Ovary (tissue), 9 donors: ENCODE data around the gene RAB27B. TPM values are rescaled to one million over a fixed set of nuclear protein-coding genes. Genes with fewer than 3 reads are reported as not detected.

Source experiments
- DNase-seq, 5 donors: peaks; one replicate each; pipeline ENCODE4 v3.0.0-alpha.2; 2019 to 2020
- H3K27ac ChIP-seq, 2 donors: fragments of 200-600 bp; one replicate each; pipeline versions ENCODE4 v1.5.1 to v1.8.0; 2019 to 2022
- H3K27me3 ChIP-seq: fragments of 200-600 bp; one replicate; pipeline ENCODE4 v1.8.0; 2022
- H3K36me3 ChIP-seq: fragments of 200-600 bp; sonication (generic); one replicate; pipeline ENCODE4 v1.5.1; 2019
- H3K4me1 ChIP-seq: one replicate; pipeline ENCODE4 v1.8.1; 2013; ENCODE audit warnings: mild to moderate bottlenecking, moderate library complexity; ENCODE audit not compliant: insufficient read depth
- H3K4me3 ChIP-seq: fragments of 200-600 bp; sonication (generic); one replicate; pipeline ENCODE4 v1.5.1; 2017
- H3K9me3 ChIP-seq, 2 donors: fragments of 200-600 bp in 1 of 2; sonication (generic) in 1 of 2; one replicate each; pipeline versions ENCODE4 v1.5.1 to v1.8.1; 2013 to 2019; ENCODE audit warnings: mild to moderate bottlenecking in 1 of 2, moderate library complexity in 1 of 2
- EP300 ChIP-seq: sonication (generic); formaldehyde crosslinking; IDR thresholded peaks from one replicate; pipeline ENCODE4 v1.6.1; 2017; ENCODE audit warnings: antibody characterized with exemption
- POLR2A ChIP-seq: fragments of 450-650 bp; IDR thresholded peaks from one replicate; pipeline ENCODE4 v1.6.1; 2017; ENCODE audit warnings: antibody characterized with exemption, mild to moderate bottlenecking, moderate library complexity
- WGBS, 3 donors: extraction: QIAGEN DNeasy Blood & Tissue Kit in 1 of 3; methylation state at CpG; one replicate each; pipeline versions ENCODE4 v1.1.5 to v1.1.7; 2013 to 2017; 5-methylcytosine and 5-hydroxymethylcytosine counted together
- intact Hi-C, 4 donors: fragments of 100-400 bp; cut with DNase I; formaldehyde crosslinking; loops; one replicate each; pipeline versions ENCODE4 v1.11.0 to v1.15.1; 2022 to 2023
- polyA plus RNA-seq, 2 donors: library from polyadenylated mRNA; stranded (reverse); fragments of 200-250 nt in 1 of 2; fragments of 350-450 nt in 1 of 2; fragmentation: Illumina TruSeq in 1 of 2; extraction: RNeasy Lipid Tissue Mini Kit (QIAGEN cat#74804) in 1 of 2; gene quantifications; one replicate each; pipeline ENCODE4 v1.2.3, GENCODE V29; 2013 to 2014
- total RNA-seq, 7 donors: library from RNA; depleted of rRNA in 2 of 7; stranded (reverse); fragments of >200 nt in 2 of 7; fragmentation: NEBNext Ultra II Directional in 3 of 7; extraction: Animal tissue kit (Norgen Biotek cat#: 25700) in 3 of 7; gene quantifications; one replicate each; pipeline versions ENCODE4 v1.1.0 to v1.2.4, GENCODE V29; 2016 to 2023
- TF ChIP-seq, protein P1 (sequence below), 3 donors: fragments of 450-650 bp in 2 of 3; fragments of 200-600 bp in 1 of 3; IDR thresholded peaks; one replicate each; pipeline versions ENCODE4 v1.5.1 to v1.8.0; 2016 to 2022; ENCODE audit warnings: antibody characterized with exemption in 3 of 3, mild to moderate bottlenecking in 1 of 3
- donor health status: DM: no; HTN: no; CAD: no; lungs with moderate emphysema.
- donor health status: DM: no; HTN: no; CAD: no.
- donor health status: Bipolar disorder and iron deficiency.
- donor health status: DM: yes; HTN: yes; CAD: no.
- donor health status: DM: no; HTN: no; CAD: no.
- donor health status: DM: yes; HTN: yes; CAD: no.

The RAB27B gene
- total and polyA plus RNA-seq, 9 donors, result 0.05 to 3.9 (median 0.12) TPM

DNA sequence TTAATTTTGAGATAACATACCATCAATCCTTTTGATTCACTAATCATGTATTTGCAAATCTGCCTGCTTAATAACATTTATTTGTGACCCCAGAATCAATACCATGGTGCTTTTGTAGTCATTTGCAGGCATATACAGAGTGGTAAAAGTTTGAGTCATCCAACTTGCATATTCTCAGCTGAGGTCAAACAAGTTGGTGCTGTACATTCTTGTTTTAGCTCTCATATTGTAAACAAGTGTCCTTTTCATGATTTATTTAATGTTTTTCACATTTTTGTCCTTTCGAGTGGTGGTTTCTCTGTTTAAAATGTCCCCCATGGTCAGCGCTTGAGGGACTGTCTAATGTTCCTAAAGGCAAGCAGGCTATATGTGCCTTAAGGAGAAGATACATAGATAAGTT, 17.5 kb downstream of the RAB27B start:
- no peak for TF ChIP-seq EP300
- TF ChIP-seq POLR2A, result no peak
- TF ChIP-seq, protein P1, sequence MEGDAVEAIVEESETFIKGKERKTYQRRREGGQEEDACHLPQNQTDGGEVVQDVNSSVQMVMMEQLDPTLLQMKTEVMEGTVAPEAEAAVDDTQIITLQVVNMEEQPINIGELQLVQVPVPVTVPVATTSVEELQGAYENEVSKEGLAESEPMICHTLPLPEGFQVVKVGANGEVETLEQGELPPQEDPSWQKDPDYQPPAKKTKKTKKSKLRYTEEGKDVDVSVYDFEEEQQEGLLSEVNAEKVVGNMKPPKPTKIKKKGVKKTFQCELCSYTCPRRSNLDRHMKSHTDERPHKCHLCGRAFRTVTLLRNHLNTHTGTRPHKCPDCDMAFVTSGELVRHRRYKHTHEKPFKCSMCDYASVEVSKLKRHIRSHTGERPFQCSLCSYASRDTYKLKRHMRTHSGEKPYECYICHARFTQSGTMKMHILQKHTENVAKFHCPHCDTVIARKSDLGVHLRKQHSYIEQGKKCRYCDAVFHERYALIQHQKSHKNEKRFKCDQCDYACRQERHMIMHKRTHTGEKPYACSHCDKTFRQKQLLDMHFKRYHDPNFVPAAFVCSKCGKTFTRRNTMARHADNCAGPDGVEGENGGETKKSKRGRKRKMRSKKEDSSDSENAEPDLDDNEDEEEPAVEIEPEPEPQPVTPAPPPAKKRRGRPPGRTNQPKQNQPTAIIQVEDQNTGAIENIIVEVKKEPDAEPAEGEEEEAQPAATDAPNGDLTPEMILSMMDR (IDR thresholded peaks at IDR 0.05), result no peak
- 32 to 36% (median 35%) methylated on average over 2 of the region's 2 CpGs for WGBS, 3 donors
- Histone ChIP-seq H3K9me3 (no peaks in the 10 kb centered on the region), H3K4me3 (no peak overlapping the region), H3K36me3 (no peaks in the 10 kb centered on the region), H3K4me1 (no peaks in the 10 kb centered on the region), H3K27ac (no peak overlapping the region), H3K27me3 (no peaks in the 10 kb centered on the region)
- intact Hi-C loops, result no loop called here
- no peak for DNase-seq

DNA sequence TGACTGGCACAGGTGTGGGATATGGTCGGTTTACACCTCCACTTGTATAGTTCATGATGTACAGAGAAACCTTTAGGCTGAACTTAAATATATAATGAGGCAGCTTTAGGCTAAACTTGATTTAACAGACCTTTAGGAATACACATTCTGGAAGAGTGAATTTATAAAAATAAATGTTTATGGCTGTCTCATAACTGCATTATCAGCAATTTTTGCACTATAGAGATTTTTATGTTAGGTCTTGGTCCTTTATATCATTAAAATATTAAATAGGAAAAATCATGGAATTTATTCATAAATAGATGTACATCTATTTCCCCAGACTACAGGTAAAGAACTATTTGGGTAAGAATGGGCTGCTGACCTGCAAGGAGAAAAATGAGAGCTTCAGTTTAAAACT, 19.8 kb downstream of the RAB27B start:
- intact Hi-C loops, result no loop called here
- WGBS, 3 donors, result 94 to 97% (median 97%) methylated on average over 1 of the region's 1 CpG

DNA sequence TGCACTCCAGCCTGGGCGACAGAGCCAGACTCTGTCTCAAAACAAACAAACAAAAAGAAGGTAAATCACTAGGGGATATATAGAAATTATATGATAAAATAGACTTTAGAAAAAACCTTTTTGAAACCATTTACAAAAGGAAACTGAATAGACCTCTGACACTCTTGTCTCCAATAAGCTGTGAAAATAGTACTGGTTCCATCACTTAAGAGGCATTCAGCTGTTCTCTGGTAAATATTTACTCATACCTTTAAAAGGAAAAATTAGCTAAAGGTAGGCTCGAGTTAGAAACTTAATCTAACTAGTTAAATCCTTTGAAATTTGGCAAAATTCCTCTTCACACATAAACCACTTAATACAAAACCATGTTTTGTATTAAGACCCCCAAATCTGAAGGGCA, 21.4 kb downstream of the RAB27B start:
- TF ChIP-seq POLR2A (no peak), EP300 (no peak)
- TF ChIP-seq, protein P1 (IDR thresholded peaks at IDR 0.05), result no peak
- H3K9me3 ChIP-seq, result no peaks in the 10 kb centered on the region
- no peaks in the 10 kb centered on the region for H3K36me3 ChIP-seq
- WGBS, 3 donors, result 58 to 67% (median 62%) methylated on average over 2 of the region's 2 CpGs
- no peak overlapping the region for H3K4me3 ChIP-seq
- no peaks in the 10 kb centered on the region for H3K4me1 ChIP-seq
- no peak for DNase-seq
- intact Hi-C loops, result no loop called here
- no peaks in the 10 kb centered on the region for H3K27me3 ChIP-seq
- no peak overlapping the region for H3K27ac ChIP-seq

More for the DNA sequence above, 19.8 kb downstream of the RAB27B start:
- no peak overlapping the region for H3K27ac ChIP-seq
- no peaks in the 10 kb centered on the region for H3K9me3 ChIP-seq
- no peak for DNase-seq
- no peaks in the 10 kb centered on the region for H3K36me3 ChIP-seq
- TF ChIP-seq, protein P1 (IDR thresholded peaks at IDR 0.05), result no peak
- TF ChIP-seq POLR2A, result no peak
- TF ChIP-seq EP300, result no peak
- H3K4me1 ChIP-seq, result no peaks in the 10 kb centered on the region
- H3K4me3 ChIP-seq, result no peak overlapping the region
- H3K27me3 ChIP-seq, result no peaks in the 10 kb centered on the region

DNA sequence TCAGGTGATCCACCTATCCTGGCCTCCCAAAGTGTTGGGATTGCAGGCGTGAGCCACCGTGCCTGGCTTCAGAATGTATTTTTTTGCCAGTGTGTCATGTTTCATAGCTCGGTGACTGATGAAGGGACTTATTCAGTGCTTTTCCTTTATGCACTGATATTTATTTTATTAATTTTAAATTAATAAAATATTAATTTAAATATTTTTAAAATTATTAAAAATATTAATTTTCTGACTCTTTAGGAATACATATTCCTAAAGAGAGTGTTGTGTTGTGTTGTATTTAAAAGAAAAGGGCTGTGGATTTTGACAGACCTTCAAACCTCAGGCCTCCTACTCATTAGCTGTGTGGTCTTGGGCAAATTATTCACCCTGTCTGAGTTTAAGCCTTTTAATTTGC, 22.3 kb downstream of the RAB27B start:
- Histone ChIP-seq H3K36me3 (no peaks in the 10 kb centered on the region), H3K27me3 (no peaks in the 10 kb centered on the region), H3K27ac (no peak overlapping the region), H3K4me3 (no peak overlapping the region), H3K9me3 (no peaks in the 10 kb centered on the region), H3K4me1 (no peaks in the 10 kb centered on the region)
- intact Hi-C loops, result no loop called here
- no peak for TF ChIP-seq EP300
- TF ChIP-seq POLR2A, result no peak
- TF ChIP-seq, protein P1 (IDR thresholded peaks at IDR 0.05), result no peak
- WGBS, 3 donors, result 90 to 95% (median 93%) methylated on average over 3 of the region's 3 CpGs
- no peak for DNase-seq
